Panc1 (cell line): Measurements from ENCODE around the gene PLPP4.

ENCODE experiments used
- POLR2AphosphoS5 ChIP-seq: IDR thresholded peaks from 2 replicates; pipeline ENCODE4 v1.6.1; 2012; ENCODE audit warnings: mild to moderate bottlenecking, low read depth, low read length, moderate library complexity
- TCF7L2 ChIP-seq: IDR thresholded peaks from 2 replicates; pipeline ENCODE4 v1.6.1; 2011; ENCODE audit warnings: mild to moderate bottlenecking, low read depth, low read length, inconsistent platforms
- TF ChIP-seq, protein P1 (sequence below): fragments of 450-650 bp; IDR thresholded peaks from 2 replicates; pipeline ENCODE4 v1.5.1; 2017; ENCODE audit warnings: mild to moderate bottlenecking
- TF ChIP-seq, protein P2 (sequence below), 2 experiments: IDR thresholded peaks; 2 replicates each; pipeline ENCODE4 v1.6.1; 2011 to 2012; ENCODE audit warnings: low read depth in 2 of 2, control low read depth in 1 of 2, low read length in 1 of 2, mild to moderate bottlenecking in 1 of 2, moderate library complexity in 1 of 2; ENCODE audit not compliant: insufficient read depth in 1 of 2

DNA sequence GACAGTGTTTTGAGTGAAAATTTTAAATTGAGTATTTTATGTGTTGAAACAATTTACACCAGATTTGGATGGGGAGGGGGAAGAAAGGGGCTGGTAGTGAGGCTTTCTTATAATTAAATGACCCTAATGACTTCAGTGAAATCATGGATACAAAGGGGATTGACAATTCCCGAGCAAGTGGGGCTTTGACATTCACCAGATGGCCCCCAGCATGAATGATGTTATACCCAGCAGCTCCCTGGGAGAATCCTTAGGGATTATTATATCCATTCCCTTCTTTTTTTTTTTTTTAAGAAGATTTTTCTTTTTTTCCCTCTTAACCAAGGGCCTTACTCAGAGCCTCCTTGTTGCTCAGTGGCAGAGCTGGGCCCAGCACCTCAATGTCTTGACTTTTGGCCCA, 17.9 kb downstream of the PLPP4 start:
- TF ChIP-seq, protein P1, sequence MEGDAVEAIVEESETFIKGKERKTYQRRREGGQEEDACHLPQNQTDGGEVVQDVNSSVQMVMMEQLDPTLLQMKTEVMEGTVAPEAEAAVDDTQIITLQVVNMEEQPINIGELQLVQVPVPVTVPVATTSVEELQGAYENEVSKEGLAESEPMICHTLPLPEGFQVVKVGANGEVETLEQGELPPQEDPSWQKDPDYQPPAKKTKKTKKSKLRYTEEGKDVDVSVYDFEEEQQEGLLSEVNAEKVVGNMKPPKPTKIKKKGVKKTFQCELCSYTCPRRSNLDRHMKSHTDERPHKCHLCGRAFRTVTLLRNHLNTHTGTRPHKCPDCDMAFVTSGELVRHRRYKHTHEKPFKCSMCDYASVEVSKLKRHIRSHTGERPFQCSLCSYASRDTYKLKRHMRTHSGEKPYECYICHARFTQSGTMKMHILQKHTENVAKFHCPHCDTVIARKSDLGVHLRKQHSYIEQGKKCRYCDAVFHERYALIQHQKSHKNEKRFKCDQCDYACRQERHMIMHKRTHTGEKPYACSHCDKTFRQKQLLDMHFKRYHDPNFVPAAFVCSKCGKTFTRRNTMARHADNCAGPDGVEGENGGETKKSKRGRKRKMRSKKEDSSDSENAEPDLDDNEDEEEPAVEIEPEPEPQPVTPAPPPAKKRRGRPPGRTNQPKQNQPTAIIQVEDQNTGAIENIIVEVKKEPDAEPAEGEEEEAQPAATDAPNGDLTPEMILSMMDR: no peak
- TF ChIP-seq, protein P2, sequence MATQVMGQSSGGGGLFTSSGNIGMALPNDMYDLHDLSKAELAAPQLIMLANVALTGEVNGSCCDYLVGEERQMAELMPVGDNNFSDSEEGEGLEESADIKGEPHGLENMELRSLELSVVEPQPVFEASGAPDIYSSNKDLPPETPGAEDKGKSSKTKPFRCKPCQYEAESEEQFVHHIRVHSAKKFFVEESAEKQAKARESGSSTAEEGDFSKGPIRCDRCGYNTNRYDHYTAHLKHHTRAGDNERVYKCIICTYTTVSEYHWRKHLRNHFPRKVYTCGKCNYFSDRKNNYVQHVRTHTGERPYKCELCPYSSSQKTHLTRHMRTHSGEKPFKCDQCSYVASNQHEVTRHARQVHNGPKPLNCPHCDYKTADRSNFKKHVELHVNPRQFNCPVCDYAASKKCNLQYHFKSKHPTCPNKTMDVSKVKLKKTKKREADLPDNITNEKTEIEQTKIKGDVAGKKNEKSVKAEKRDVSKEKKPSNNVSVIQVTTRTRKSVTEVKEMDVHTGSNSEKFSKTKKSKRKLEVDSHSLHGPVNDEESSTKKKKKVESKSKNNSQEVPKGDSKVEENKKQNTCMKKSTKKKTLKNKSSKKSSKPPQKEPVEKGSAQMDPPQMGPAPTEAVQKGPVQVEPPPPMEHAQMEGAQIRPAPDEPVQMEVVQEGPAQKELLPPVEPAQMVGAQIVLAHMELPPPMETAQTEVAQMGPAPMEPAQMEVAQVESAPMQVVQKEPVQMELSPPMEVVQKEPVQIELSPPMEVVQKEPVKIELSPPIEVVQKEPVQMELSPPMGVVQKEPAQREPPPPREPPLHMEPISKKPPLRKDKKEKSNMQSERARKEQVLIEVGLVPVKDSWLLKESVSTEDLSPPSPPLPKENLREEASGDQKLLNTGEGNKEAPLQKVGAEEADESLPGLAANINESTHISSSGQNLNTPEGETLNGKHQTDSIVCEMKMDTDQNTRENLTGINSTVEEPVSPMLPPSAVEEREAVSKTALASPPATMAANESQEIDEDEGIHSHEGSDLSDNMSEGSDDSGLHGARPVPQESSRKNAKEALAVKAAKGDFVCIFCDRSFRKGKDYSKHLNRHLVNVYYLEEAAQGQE (IDR thresholded peaks at IDR 0.05; ENCODE audit: insufficient read depth in 1 of 2, low read depth in 2 of 2, low read length in 1 of 2): no peak
- TF ChIP-seq POLR2AphosphoS5 (no peak), TCF7L2 (no peak)
